Measurements from ENCODE around the gene KCTD5.
A peak's percentile ranks its signal among the peaks of the same experiment; 100 is the strongest.
"Not testable (repeated sequence)": the region's sequence is repeated elsewhere in the genome, so short reads cannot be mapped to it uniquely, and the experiment has no call there.

Gene KCTD5

GRCh38 chr16:2682209-2683021 is at the start of gene KCTD5:
Gene KCTD5, plus strand, starts transcription at chr16:2682523. Its CDS starts 26 bp downstream, at chr16:2682549.
- DNase-seq (ENCODE audit: low read depth in 2 of 2): peak; percentile 96

- DNase-seq (ENCODE audit: low read depth in 2 of 2): peak; percentile 31 to 53
Observed at GRCh38 chr16:2639071-2639721, 43.1 kb upstream of the KCTD5 start.

- not testable (repeated sequence) for DNase-seq (ENCODE audit: low read depth in 2 of 2)
Observed at GRCh38 chr16:2639722-2640072, 42.6 kb upstream of the KCTD5 start.

- not testable (repeated sequence) for DNase-seq (ENCODE audit: low read depth in 2 of 2)
Observed at GRCh38 chr16:2642561-2642960, 39.8 kb upstream of the KCTD5 start.

GRCh38 chr16:2644754-2645453 is 37.4 kb upstream of the KCTD5 start:
- DNase-seq (ENCODE audit: low read depth in 2 of 2): not testable (repeated sequence)

- not testable (repeated sequence) for DNase-seq (ENCODE audit: low read depth in 2 of 2)
Observed at GRCh38 chr16:2651268-2651871, 31.0 kb upstream of the KCTD5 start.

GRCh38 chr16:2653915-2654314 is 28.4 kb upstream of the KCTD5 start:
- not testable (repeated sequence) for DNase-seq (ENCODE audit: low read depth in 2 of 2)

GRCh38 chr16:2654949-2655348 is 27.4 kb upstream of the KCTD5 start:
- not testable (repeated sequence) for DNase-seq (ENCODE audit: low read depth in 2 of 2)

GRCh38 chr16:2656985-2657384 is 25.3 kb upstream of the KCTD5 start:
- no peak for DNase-seq (ENCODE audit: low read depth in 2 of 2)

GRCh38 chr16:2657803-2658202 is 24.5 kb upstream of the KCTD5 start:
- not testable (repeated sequence) for DNase-seq (ENCODE audit: low read depth in 2 of 2)

- DNase-seq (ENCODE audit: low read depth in 2 of 2): not testable (repeated sequence)
Observed at GRCh38 chr16:2659560-2659959, 22.8 kb upstream of the KCTD5 start.

GRCh38 chr16:2660014-2660662 is 22.2 kb upstream of the KCTD5 start:
- not testable (repeated sequence) for DNase-seq (ENCODE audit: low read depth in 2 of 2)

GRCh38 chr16:2660755-2661373 is 21.5 kb upstream of the KCTD5 start:
- peak in 1 of 2 donors; percentile 36 for DNase-seq (ENCODE audit: low read depth in 2 of 2)

- peak in 1 of 2 donors; percentile 70 for DNase-seq (ENCODE audit: low read depth in 2 of 2)
Observed at GRCh38 chr16:2663553-2664546, 18.5 kb upstream of the KCTD5 start.

- no peak for DNase-seq (ENCODE audit: low read depth in 2 of 2)
Observed at GRCh38 chr16:2664574-2664982, 17.7 kb upstream of the KCTD5 start.

GRCh38 chr16:2666671-2667070 is 15.7 kb upstream of the KCTD5 start:
- DNase-seq (ENCODE audit: low read depth in 2 of 2): not testable (repeated sequence)

- DNase-seq (ENCODE audit: low read depth in 2 of 2): not testable (repeated sequence)
Observed at GRCh38 chr16:2669587-2669986, 12.7 kb upstream of the KCTD5 start.

- peak; percentile 53 to 71 for DNase-seq (ENCODE audit: low read depth in 2 of 2)
Observed at GRCh38 chr16:2670017-2670416, 12.3 kb upstream of the KCTD5 start.

- not testable (repeated sequence) for DNase-seq (ENCODE audit: low read depth in 2 of 2)
Observed at GRCh38 chr16:2671193-2671592, 11.1 kb upstream of the KCTD5 start.

- DNase-seq (ENCODE audit: low read depth in 2 of 2): no peak
Observed at GRCh38 chr16:2671741-2672140, 10.6 kb upstream of the KCTD5 start.
